Lung (tissue), 12 donors: ENCODE results near the gene STRA6. TPM values are rescaled to one million over a fixed set of nuclear protein-coding genes. Genes with fewer than 3 reads are reported as not detected.

ENCODE experiments used
- ATAC-seq: fragments of 200-7000 bp; cut with Tn5 transposase; one replicate; pipeline ENCODE4 v1.9.1; 2020; ENCODE audit warnings: moderate number of reproducible peaks; ENCODE audit not compliant: insufficient read depth, low FRiP score
- DNase-seq, 3 donors: peaks; one replicate each; pipeline ENCODE4 v3.0.0-alpha.2; 2013 to 2017
- H3K27ac ChIP-seq, 2 donors: one replicate each; pipeline ENCODE4 v1.5.1; 2013; ENCODE audit warnings: mild to moderate bottlenecking in 2 of 2, moderate library complexity in 2 of 2, control low read depth in 1 of 2, inconsistent platforms in 1 of 2, low read depth in 1 of 2, low read length in 1 of 2
- H3K27me3 ChIP-seq, 3 donors: one replicate each; pipeline ENCODE4 v1.5.1; 2013; ENCODE audit warnings: low read length in 2 of 3; ENCODE audit not compliant: control insufficient read depth in 3 of 3, insufficient read depth in 3 of 3
- H3K36me3 ChIP-seq, 4 donors: one replicate each; pipeline ENCODE4 v1.5.1; 2013; ENCODE audit warnings: low read length in 4 of 4, mild to moderate bottlenecking in 1 of 4, moderate library complexity in 1 of 4; ENCODE audit not compliant: control insufficient read depth in 4 of 4, insufficient read depth in 4 of 4
- H3K4me1 ChIP-seq, 5 donors: one replicate each; pipeline ENCODE4 v1.5.1; 2013; ENCODE audit warnings: low read length in 5 of 5, mild to moderate bottlenecking in 2 of 5, moderate library complexity in 1 of 5; ENCODE audit not compliant: control insufficient read depth in 5 of 5, insufficient read depth in 5 of 5
- H3K4me3 ChIP-seq: one replicate; pipeline ENCODE4 v1.5.1; 2013; ENCODE audit warnings: mild to moderate bottlenecking, control low read depth, moderate library complexity
- H3K9ac ChIP-seq, 2 donors: one replicate each; pipeline ENCODE4 v1.5.1; 2013; ENCODE audit warnings: low read length in 2 of 2, control low read depth in 1 of 2; ENCODE audit not compliant: insufficient read depth in 1 of 2
- H3K9me3 ChIP-seq, 4 donors: one replicate each; pipeline ENCODE4 v1.5.1; 2013; ENCODE audit warnings: low read length in 3 of 4, mild to moderate bottlenecking in 1 of 4, moderate library complexity in 1 of 4; ENCODE audit not compliant: control insufficient read depth in 4 of 4, insufficient read depth in 3 of 4
- CTCF ChIP-seq: IDR thresholded peaks from 2 replicates; pipeline ENCODE4 v1.5.1; 2012; ENCODE audit warnings: mild to moderate bottlenecking; ENCODE audit errors: control extremely low read depth, extremely low read depth
- WGBS, 2 donors: extraction: QIAGEN DNeasy Blood & Tissue Kit; methylation state at CpG; one replicate each; pipeline ENCODE4 v1.1.7; 2013; 5-methylcytosine and 5-hydroxymethylcytosine counted together
- polyA plus RNA-seq, 2 donors: library from polyadenylated mRNA; stranded (reverse); fragments of 200-250 nt; gene quantifications; one replicate each; pipeline ENCODE4 v1.2.1, GENCODE V29; 2013
- total RNA-seq, 2 donors: library from RNA; depleted of rRNA in 1 of 2; stranded (reverse); fragments of >200 nt in 1 of 2; gene quantifications; one replicate each; pipeline ENCODE4 v1.2.1, GENCODE V29; 2014 to 2021
- donor health status: control.
- donor health status: control.
- donor health status: Bipolar disorder and iron deficiency.
- donor health status: healthy.
- donor health status: DM: yes; HTN: yes; CAD: no.

The STRA6 gene
- total and polyA plus RNA-seq, 4 donors, result 0.40 to 2.6 (median 0.78) TPM

GRCh38 chr15:74200871-74201419 lies 1.6 kb downstream of the STRA6 start:
- no peak overlapping the region for H3K27ac ChIP-seq
- H3K36me3 ChIP-seq, result no peaks in the 10 kb centered on the region
- no peak overlapping the region for H3K9ac ChIP-seq
- no peak for TF ChIP-seq CTCF
- no peak overlapping the region for H3K4me3 ChIP-seq
- WGBS, 2 donors, result 87 to 89% methylated on average over 8 of the region's 8 CpGs
- H3K4me1 ChIP-seq, result peaks cover 4 to 54% (median 13%) of the 10 kb centered on the region in 5 donors
- no peaks in the 10 kb centered on the region for H3K9me3 ChIP-seq
- ATAC-seq, result no peak
- DNase-seq, result no peak
- H3K27me3 ChIP-seq, result no peaks in the 10 kb centered on the region

- no peaks in the 10 kb centered on the region for H3K27me3 ChIP-seq
- peaks cover 6 to 56% (median 14%) of the 10 kb centered on the region in 5 donors for H3K4me1 ChIP-seq
- H3K4me3 ChIP-seq, result no peak overlapping the region
- H3K27ac ChIP-seq, result no peak overlapping the region
- TF ChIP-seq CTCF, result no peak
- no peaks in the 10 kb centered on the region for H3K9me3 ChIP-seq
- WGBS, 2 donors, result 34 to 75% methylated on average over 1 of the region's 1 CpG
- no peak overlapping the region for H3K9ac ChIP-seq
- DNase-seq (no peak), ATAC-seq (no peak)
- no peaks in the 10 kb centered on the region for H3K36me3 ChIP-seq
These were observed 2.2 kb downstream of the STRA6 start for GRCh38 chr15:74200412-74200815.

DNA sequence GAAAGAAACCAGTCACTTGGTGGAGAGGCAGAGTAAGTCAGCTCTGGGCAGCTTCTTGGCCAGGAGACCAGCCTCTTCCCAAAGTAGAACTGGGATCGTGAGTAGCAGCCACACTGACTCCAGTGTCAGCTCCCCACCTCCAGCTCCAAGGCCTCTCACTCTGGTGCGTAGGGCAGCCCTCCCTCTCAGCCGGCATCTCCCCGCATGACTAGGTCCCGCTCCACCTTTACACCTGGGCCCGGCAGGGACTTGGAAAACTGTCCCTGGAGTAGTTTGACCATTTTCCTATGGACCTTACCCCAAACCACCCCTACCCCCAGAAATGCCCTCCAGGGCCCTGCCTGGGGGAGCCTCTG lies 3.3 kb downstream of the STRA6 start:
- no peak for TF ChIP-seq CTCF
- H3K27ac ChIP-seq, result no peak overlapping the region
- DNase-seq (no peak), ATAC-seq (no peak)
- no peak overlapping the region for H3K4me3 ChIP-seq
- no peak overlapping the region for H3K9ac ChIP-seq
- peaks cover 6 to 54% (median 14%) of the 10 kb centered on the region in 5 donors for H3K4me1 ChIP-seq
- H3K9me3 ChIP-seq, result no peaks in the 10 kb centered on the region
- WGBS, 2 donors, result 93 to 96% methylated on average over 6 of the region's 6 CpGs
- no peaks in the 10 kb centered on the region for H3K36me3 ChIP-seq
- H3K27me3 ChIP-seq, result no peaks in the 10 kb centered on the region
